Hematopoietic multipotent progenitor cell treated with erythropoietin and hydrocortisone succinate and interleukin-3 and kit ligand, for 8 days (in vitro differentiated cells): ENCODE data around the gene SSMEM1.
"Not testable (repeated sequence)": the region's sequence is repeated elsewhere in the genome, so short reads cannot be mapped to it uniquely, and the experiment has no call there.

Source experiments
- DNase-seq: peaks from one replicate; pipeline ENCODE4 v3.0.0-alpha.2; 2015

The SSMEM1 gene

DNA sequence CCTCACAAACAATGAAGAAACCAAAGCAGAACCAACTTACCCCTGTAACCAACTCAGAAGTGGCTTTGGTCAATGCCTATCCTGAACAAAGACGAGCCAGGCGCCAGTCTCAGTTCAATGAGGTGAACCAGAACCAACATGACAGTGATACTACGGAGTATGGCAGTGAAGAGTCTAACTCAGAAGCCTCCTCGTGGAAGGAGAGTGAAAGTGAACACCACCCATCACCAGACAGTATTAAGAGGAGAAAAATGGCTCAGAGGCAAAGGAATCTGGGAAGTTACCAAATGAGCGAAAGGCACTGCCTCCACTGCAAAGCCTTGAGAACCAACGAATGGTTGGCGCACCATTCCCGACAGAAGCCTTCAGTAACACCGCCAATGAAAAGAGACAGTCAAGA, 8.4 kb downstream of the SSMEM1 start:
- DNase-seq, result no peak

DNA sequence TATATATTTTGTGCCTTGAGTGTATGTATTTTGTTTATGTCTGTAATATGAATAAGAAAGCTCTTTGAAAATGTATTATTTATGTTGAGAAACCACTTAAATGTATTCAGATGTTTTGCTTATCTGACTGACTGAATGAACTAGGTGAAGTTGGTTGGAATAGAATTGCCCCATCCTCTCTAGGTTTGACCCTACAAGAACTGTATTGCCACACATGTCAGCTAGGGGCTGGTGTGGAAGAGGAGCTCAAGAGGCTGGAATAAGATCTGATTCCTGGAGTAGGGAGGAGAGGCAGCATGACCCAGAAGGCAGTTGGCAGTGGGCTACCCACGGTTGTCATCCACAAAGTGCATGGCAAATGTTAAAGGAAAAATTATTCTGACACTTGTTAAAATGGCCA, 9.1 kb downstream of the SSMEM1 start:
- no peak for DNase-seq

DNA sequence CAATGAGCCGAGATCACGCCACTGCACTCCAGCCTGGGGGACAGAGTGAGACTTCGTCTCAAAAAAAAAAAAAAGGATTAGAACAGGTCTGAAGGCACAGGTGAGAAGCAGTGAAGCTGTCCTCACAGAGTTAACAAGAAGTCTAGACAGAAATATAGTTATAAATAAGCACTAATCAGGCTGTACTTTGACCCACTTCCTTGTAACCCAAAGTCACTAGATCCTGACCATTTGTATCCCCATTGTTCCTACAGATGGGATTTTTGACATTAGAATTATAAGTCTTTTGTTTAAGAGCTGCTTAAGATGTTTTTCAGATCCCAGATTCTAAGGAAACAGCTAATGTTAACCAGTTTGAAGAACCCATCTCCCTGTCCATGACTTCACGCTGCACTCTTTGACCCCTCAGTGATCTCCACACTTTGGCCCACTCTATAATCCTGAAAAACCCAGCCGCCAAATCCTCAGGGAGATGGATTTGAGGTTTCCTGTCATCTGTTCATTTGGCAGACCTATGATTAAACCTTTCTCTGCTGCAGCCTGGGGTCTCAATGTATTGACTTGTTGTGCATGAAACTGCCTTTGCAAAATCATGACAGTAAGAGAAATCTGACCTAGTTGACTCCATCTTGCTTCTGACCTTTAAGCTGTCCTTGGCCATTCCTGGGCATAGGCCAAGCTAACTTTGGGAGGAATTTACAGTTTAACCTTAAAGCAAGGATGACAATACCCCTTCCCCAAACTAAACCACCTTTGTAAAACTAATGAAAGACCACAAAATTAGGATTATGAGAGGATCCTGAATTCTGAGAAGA, 11.4 kb downstream of the SSMEM1 start:
- DNase-seq, result no peak

DNA sequence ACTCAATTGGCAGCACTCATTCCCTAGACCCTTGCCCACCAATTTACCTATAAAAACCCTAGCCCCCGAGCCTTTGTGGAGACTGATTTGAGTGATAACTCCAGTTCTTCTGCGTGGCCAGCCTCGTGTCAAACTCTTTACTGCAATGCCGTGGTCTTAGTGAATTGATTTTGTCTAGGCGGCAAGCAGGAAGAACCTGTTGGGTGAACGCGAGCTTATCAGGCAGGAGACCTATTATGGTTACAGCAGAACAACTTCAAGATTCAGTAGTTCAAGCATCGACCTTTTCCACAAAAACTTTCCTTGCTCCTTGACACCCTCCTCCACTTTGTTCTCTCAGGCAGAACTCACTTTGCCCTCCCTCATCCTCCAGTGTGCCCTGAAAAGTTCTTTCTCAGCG, 12.2 kb downstream of the SSMEM1 start:
- no peak for DNase-seq

DNA sequence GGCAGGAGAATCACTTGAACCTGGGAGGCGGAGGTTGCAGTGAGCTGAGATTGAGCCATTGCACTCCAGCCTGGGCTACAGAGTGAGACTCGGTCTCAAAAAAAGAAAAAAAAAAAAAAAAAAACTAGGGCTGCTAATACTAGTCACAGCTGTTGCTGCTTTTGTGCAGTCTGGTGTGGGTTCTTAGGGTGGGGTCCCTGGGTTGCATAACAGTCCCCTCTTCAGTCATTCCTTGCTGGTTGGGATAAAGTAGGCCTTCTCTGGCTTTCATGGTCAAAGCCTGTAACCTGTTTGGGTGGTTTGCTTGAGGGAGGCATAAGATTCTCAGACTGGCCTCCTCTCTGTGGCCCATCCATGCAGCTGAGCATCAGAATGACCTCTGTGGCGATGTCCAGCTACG, 14.1 kb downstream of the SSMEM1 start:
- DNase-seq, result no peak

DNA sequence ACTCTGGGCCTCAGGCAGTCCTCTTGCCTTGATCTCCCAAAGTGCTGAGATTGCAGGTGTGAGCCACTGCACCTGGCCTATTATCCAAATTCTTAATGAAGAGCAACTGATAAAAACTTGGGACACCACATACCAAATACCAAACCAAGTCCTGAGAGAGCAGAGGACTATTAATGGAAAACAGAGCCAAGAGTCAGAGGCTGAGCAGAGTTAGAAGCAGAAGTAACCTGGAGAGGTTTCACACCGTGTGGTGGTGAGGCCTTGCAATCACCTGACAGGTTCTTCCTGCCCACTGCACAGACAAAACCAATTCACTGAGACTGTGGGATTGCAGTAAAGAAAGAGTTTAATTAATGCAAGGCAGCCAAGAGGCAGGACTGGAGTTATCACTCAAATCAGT, 16.0 kb downstream of the SSMEM1 start:
- DNase-seq, result no peak

DNA sequence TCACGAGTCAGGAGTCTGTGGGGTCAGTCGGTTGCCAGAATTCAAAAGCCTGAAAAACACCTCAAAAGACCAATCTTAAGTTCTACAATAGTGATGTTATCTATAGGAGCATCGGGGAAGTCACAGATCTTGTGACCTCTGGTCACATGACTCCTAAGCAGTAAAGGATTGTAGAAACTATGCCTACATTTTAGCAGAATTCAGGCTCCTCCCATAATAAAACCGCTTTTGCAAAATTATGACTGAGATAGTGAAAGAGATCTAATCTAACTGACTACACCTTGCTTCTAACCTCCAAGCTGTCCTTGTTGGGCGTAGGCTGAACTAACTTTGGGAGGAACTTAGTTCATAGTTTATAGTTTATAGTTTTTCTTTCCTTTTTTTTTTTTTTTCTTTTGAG, 16.6 kb downstream of the SSMEM1 start:
- DNase-seq, result no peak

DNA sequence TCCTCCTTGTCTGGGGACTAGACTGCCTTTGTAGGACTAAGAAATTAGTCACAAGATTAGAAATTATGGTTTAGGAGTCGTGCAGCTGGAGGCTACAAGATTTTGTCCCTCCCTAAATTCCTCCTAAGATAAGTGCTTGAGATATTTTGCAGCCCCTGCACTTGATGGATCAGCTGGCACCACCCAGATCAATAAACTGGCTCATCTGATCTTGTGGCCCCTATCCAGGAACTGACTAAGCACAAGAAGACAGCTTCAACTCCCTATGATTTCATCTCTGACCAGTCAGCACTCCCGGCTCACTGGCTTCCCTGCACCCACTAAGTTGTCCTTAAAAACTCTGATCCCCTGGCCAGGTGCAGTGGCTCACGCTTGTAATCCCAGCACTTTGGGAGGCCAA, 17.3 kb downstream of the SSMEM1 start:
- DNase-seq, result not testable (repeated sequence)

DNA sequence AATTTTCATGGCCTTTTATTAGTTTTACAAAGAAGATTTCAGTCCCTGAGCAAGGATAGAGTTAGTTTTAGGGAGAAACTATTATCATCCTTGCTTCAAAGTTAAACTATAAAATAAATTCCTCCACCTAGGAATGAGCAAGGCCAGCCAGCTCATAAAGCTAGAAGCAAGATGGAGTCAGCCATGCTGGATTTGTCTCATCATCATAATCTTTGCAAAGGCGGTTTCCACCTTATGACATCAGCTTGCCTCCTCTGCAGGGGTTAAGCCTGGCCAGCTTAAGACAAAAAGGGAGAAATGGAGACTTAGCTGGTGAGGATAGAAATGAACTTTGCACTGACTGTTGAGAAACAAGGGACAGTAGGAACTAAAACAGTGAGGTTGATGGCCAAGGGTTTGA, 18.7 kb downstream of the SSMEM1 start:
- DNase-seq, result no peak

DNA sequence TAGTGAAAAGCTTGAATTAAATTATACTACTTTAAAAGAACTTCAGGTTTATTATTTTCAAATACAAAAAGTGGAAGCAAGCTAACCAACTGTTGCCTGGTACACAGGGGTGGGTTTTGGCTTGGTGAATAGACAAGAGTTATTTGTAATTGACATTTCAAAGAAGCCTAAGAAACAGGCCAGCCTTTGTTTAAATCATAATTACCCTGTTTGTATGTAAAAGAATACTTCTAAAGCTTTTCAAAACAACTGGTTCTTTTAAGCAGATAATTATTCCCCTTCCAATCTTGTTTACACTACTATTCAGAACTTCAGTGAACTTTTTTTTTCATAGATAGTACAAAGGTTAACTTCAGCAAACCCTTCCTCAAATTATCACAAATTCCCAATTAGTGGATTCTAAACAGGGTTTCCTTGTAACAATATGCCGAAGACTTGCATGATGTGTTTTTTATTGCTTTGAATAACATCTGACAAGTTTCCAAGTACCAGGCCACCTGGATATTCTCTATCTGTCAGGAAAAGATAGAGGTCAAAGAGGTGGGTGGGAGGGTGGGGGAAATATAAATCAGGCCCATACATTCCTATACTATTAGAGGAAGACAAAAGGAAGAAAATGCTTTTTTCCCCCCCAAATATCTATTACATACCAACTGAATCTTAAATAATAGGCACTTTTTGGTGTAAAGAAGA, 20.4 kb downstream of the SSMEM1 start:
- DNase-seq, result no peak

DNA sequence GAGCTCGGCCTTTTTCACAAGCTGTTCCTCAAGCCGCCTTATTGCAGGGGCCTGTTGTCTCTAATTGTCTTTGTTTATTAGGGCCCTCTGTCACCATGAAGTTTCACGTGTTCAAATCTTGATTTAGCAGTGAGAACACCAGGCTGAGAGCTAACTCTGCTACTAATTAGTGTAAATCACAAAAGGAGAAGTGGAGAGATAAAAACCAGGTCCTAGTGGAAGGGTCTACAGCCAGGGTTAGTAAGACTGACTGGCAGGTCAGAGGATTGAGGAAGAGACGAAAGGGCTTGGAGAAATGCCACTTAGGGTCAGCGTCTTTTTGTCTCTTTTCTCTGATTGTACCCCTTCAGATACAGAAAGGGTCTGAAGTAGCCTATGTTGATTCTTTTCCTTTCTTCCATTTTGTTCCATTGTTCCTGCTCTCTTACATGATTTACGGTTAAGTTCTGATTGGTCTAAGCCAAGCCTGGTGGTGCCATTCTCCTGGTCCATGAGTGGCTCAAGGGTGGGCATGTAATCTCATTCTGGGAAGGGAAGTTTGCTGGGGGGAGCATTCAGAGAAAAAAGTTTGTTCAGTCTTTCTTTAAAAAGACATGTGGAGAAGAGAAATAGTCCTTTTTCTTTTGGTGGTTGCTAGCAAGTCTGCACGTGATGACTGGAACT, 21.3 kb downstream of the SSMEM1 start:
- no peak for DNase-seq

DNA sequence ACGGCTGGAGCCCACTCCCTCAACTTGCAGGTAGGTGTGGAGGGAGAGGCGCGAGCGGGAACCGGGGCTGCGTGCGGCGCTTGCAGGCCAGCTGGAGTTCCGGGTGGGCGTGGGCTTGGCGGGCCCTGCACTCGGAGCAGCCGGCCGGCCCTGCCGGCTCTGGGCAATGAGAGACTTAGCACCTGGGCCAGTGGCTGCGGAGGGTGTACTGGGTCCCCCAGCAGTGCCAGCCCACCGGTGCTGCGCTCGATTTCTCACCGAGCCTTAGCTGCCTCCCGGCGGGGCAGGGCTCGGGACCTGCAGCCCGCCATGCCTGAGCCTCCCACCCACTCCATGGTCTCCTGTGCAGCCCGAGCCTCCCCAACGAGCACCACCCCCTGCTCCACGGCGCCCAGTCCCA, 22.3 kb downstream of the SSMEM1 start:
- not testable (repeated sequence) for DNase-seq

DNA sequence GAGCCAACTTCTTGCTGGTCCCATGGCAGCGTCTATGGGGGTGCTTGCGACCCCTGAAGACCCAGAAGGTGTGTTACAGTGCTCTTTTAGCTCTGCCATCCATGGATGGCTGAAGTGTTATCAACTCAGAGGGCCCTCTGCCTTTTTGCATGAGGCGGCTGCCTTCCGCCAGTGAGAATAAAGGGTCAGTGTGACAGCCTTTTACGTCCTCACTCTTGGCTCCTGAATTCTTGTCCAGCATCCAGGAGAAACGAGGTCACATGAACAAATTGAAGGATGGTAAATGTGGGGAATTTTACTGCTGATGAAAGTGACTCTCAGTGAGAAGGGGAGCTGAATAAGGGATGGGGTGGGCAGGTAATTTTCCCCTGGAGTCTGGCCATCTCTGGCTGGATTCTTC, 24.1 kb downstream of the SSMEM1 start:
- no peak for DNase-seq

DNA sequence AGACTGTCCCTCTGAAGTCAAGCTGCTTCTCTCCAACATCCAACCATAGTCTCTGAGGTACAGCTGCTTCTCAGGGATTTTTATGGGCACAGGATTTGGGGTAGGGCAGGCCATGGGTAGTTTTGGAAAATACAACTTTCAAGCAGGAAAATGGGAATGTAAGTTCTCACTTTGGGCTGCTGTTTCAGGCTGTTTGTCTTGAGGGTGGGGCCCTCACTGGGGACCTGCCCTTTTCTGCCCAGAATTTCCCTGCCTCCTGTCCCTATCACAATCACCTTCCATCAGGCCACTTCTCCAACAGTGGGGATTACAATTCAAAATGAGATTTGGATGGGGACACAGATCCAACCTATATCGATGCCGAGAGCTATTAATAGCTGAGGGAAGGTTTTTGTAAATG, 24.5 kb downstream of the SSMEM1 start:
- DNase-seq, result no peak

DNA sequence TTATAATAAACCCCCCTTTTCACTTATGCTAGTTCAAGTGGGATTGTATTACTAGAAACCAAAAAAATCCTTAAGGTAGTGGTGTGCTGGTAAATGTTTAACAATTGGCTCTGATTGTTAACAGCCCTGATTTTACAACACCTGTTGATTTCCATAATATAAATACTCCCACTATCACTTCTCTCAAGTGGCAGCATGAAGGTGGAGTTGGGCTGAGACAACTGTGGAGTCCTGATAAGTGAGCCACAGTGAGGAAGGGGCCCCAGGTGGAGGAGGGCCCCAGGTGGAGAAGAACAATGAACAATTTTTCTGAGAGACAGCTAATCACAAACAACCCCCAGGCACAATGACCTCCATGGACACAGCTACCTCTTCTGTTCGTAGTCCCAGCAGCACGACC, 26.4 kb downstream of the SSMEM1 start:
- no peak for DNase-seq

DNA sequence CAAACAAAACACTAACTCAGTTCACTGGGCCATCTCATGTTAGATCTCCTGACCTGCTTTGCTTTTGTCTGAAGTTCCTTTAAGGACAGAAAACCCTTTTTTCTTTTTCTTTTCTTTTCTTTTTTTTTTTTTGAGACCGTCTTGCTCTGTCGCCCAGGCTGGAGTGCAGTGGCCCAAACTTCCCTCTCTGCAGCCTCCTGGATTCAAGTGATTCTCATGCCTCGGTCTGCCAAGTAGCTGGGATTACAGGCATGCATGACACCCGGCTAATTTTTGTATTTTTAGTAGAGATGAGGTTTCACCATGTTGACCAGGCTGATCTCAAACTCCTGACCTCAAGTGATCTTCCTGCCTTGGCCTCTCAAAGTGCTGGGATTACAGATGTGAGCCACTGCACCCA, 28.7 kb downstream of the SSMEM1 start:
- DNase-seq, result not testable (repeated sequence)

DNA sequence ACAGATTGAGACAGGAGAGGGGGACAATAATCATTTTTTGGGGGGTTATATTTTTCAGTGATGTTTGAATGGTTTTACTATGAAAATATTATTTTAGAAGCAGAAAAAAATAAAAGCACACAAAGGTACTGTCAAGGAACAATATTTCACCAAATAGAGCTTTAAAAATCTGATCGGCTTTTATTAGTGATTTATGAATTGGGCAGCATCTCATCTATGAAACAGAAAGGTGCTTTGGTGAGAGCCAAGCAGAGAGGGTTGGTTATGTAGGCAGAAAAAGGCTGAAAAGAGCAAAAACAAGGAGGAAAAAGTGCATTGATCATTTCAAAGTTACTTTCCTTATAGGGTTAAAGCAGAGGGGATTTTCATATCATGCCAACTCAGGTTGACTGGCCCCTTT, 32.6 kb downstream of the SSMEM1 start:
- DNase-seq, result no peak

DNA sequence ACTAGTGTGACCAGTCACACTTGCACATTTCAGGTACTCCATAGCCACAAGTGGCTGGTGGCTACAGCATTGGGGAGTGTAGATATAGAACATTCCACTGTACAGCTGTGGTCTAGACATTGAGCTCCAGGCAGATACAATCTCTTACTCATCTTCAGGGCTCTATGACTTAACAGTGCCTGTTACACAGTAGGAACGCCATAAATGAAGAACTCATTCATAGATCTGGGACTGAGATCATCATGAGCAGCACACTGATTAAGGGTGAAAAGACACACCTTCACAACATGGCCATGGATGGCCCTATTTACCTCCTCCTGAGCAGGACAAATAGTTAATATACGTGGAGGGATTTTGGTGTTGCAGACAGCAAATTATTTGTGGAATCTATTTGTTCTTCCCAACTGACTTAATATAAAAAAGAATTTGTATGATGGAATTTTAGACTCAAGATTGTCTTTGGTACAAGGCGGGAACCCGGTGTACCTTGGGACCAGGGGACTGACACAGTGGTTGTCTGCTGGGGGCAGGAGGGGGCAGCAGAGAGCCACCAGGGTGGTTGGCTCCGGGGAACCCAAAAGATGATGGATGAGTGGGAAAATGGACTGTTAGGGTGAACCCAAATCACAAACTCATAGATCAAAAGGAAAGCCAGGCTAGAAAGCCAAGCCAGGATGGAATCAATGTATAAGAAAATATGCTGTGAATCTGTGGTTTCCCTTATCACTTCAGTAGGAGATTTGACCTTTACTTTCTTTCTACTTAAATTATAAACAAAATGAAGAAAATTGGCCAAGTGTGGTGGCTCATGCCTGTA, 34.7 kb downstream of the SSMEM1 start:
- DNase-seq, result peak; percentile 54

DNA sequence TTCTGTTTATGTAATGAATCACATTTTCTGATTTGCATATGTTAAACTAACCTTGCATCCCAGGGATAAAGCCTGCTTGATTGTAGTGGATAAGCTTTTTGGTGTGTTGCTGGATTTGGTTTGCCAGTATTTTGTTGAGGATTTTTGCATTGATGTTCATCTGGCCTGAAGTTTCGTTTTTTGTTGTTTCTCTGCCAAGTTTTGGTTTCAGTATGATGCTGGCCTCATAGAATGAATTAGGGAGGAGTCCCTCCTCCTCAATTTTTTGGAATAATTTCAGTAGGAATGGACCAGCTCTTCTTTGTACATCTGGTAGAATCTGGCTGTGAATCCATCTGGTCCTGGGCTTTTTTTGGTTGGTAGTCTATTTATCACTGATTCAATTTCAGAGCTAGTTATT, 35.8 kb downstream of the SSMEM1 start:
- DNase-seq, result not testable (repeated sequence)

DNA sequence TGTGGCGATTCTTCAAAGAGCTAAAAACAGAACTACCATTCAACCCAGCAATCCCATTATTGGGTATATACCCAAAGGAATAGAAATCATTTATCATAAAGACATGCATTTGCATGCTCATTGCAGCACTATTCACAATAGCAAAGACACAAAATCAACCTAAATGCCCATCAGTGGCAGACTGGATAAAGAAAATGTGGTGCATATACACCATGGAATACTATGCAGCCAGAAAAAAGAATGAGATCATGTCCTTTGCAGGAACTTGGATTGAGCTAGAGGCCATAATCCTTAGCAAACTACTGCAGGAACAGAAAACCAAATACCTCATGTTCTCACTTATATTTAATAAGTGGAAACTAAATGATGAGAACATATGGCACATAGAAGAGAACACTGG, 38.8 kb downstream of the SSMEM1 start:
- DNase-seq, result not testable (repeated sequence)

DNA sequence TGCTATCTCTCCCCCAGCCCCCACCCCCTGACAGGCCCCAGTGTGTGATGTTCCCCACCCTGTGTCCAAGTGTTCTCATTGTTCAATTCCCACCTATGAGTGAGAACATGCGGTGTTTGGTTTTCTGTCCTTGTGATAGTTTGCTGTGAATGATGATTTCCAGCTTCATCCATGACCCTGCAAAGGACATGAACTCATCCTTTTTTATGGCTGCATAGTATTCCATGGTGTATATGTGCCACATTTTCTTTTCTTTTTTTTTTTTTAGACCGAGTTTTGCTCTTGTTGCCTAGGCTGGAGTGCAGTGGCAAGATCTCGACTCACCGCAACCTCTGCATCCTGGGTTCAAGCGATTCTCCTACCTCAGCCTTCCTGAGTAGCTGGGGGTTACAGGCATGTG, 41.2 kb downstream of the SSMEM1 start:
- not testable (repeated sequence) for DNase-seq

DNA sequence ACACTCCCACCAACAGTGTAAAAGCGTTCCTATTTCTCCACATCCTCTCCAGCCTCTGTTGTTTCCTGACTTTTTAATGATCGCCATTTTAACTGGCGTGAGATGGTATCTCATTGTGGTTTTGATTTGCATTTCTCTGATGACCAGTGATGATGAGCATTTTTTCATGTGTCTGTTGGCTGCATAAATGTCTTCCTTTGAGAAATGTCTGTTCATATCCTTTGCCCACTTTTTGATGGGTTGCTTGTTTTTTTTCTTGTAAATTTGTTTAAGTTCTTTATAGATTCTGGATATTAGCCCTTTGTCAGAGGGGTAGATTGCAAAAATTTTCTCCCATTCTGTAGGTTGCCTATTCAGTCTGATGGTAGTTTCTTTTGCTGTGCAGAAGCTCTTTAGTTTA, 42.0 kb downstream of the SSMEM1 start:
- DNase-seq, result not testable (repeated sequence)

DNA sequence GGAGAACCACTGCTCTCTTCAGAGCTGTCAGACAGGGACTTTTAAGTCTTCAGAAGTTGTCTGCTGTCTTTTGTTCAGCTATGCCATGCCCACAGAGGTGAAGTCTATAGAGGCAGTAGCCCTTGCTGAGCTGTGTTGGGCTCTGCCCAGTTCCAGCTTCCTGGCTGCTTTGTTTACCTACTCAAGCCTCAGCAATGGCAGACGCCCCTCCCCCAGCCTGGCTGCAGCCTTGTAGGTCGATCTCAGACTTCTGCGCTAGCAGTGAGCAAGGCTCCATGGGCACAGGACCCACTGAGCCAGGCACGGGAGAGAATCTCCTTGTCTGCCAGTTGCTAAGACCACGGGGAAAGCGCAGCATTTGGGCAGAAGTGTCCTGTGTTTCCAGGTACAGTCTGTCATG, 46.9 kb downstream of the SSMEM1 start:
- DNase-seq, result no peak
